DMS53 treated with DMSO at 0.1 percent for 48 hours (cell line): ENCODE data around the gene COBLL1.

ENCODE experiments used
- DNase-seq: peaks from one replicate; lab custom pipeline; 2025; ENCODE audit not compliant: unreplicated experiment; lab: John Stamatoyannopoulos, UW

The COBLL1 gene

GRCh38 chr2:164692958-164693357, 148.7 kb downstream of the COBLL1 start:
- DNase-seq = no peak

- no peak for DNase-seq
Observed at GRCh38 chr2:164692114-164692513, 149.5 kb downstream of the COBLL1 start.

- no peak for DNase-seq
Observed at GRCh38 chr2:164691346-164691887, 150.2 kb downstream of the COBLL1 start.

GRCh38 chr2:164690361-164690760, 151.3 kb downstream of the COBLL1 start:
- DNase-seq = no peak

GRCh38 chr2:164688896-164689419, 152.7 kb downstream of the COBLL1 start:
- DNase-seq = no peak

GRCh38 chr2:164681009-164681408, 160.6 kb downstream of the COBLL1 start:
- no peak for DNase-seq

- no peak for DNase-seq
Observed at GRCh38 chr2:164678631-164679149, 162.9 kb downstream of the COBLL1 start.

GRCh38 chr2:164677733-164678132, 163.9 kb downstream of the COBLL1 start:
- no peak for DNase-seq

- DNase-seq = no peak
Observed at GRCh38 chr2:164677271-164677670, 164.4 kb downstream of the COBLL1 start.

- DNase-seq = no peak
Observed at GRCh38 chr2:164675687-164676086, 165.9 kb downstream of the COBLL1 start.

GRCh38 chr2:164675027-164675426, 166.6 kb downstream of the COBLL1 start:
- no peak for DNase-seq

- DNase-seq = no peak
Observed at GRCh38 chr2:164671664-164672396, 169.8 kb downstream of the COBLL1 start.

GRCh38 chr2:164669291-164669690, 172.3 kb downstream of the COBLL1 start:
- DNase-seq = no peak

- no peak for DNase-seq
Observed at GRCh38 chr2:164667566-164667965, 174.1 kb downstream of the COBLL1 start.

GRCh38 chr2:164664070-164664469, 177.6 kb downstream of the COBLL1 start:
- no peak for DNase-seq

GRCh38 chr2:164662868-164663631, 178.6 kb downstream of the COBLL1 start:
- no peak for DNase-seq

- no peak for DNase-seq
Observed at GRCh38 chr2:164662066-164662465, 179.6 kb downstream of the COBLL1 start.

GRCh38 chr2:164661349-164661748, 180.3 kb downstream of the COBLL1 start:
- no peak for DNase-seq

- no peak for DNase-seq
Observed at GRCh38 chr2:164657129-164657528, 184.5 kb downstream of the COBLL1 start.

GRCh38 chr2:164655750-164656149, 185.9 kb downstream of the COBLL1 start:
- no peak for DNase-seq

GRCh38 chr2:164655336-164655735, 186.3 kb downstream of the COBLL1 start:
- DNase-seq = no peak

- DNase-seq = no peak
Observed at GRCh38 chr2:164651361-164651760, 190.3 kb downstream of the COBLL1 start.
